GM21423 (cell line): Measurements from ENCODE around the gene FLCN.

Experiments
- ATAC-seq: cut with Tn5 transposase; IDR thresholded peaks from one replicate; pipeline ENCODE4 v1.9.1; 2021; ENCODE audit warnings: mild to moderate bottlenecking, moderate library complexity; ENCODE audit not compliant: unreplicated experiment

Gene FLCN

DNA sequence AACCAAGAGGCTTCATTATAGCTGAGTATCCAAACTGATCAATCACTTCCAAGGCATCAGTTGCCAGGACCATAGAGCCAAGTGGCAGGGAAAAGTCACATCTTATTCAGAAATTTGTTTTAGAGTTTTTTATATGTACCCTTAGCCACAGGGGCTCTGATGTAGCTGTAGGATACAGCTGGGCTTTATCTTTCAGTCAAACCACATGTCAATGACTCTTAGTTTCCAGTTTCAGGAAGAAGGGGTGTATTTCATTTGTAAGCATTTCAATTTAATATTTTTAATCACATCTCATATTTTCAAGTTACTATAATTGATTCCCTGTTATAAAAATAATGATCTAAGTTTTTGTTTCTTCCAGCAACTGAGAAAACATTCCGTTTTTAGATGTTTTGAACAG, 2.9 kb upstream of the FLCN start:
- ATAC-seq = no peak

DNA sequence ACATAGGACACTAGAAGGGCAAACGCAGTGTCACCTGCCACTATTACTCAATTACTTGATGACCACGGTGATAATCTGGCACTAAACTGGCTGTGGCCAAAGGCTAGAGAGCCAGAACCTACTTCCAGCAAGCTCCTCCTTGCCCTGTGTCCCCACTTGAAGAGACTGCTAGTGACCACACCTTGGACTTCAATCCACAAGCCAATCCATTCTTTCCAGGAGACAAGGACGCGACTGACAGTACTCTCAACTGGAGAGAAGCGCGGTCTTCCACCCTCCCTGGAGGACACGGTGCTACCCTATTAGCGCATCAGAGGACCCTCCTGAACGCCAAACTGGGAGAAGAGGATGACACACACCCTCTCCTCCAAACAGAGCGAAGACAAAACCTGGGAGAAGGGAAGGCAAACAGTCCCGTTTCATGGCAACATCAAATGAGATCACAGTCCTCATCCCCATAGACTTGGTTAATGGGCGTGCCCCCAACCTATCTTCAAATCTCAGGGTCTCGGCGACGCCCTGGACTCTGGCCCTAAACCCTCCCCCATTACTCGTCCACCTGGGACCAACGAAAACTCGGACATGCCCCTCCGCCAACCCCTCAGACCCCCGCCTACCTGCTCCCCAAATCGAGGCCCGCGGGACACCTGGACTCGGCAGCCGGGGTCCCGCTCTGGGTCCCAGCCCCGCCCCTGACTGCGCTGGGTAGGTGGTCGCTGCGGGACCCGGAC, 508 bp downstream of the FLCN start:
- no peak for ATAC-seq

GRCh38 chr17:17235212-17236174, 1.5 kb downstream of the FLCN start:
- no peak for ATAC-seq

DNA sequence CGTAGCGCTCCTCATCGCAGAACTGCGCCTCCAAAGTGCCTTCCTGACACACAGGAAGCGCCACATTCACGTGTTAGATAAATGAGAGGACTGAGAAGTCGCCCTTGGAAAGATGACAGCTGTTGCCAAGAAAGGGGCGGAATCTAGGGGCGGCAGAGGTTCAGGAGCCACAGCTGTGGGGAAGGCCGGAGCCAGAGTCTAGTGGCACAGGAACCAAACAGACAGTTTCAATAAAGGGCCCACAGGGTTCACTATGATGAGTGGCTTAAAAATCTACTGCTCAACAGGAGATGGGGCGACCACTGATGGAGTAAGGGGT, 4.7 kb downstream of the FLCN start:
- no peak for ATAC-seq

GRCh38 chr17:17231621-17232302, 5.2 kb downstream of the FLCN start:
- no peak for ATAC-seq

GRCh38 chr17:17229416-17230384, 7.3 kb downstream of the FLCN start:
- ATAC-seq = no peak

DNA sequence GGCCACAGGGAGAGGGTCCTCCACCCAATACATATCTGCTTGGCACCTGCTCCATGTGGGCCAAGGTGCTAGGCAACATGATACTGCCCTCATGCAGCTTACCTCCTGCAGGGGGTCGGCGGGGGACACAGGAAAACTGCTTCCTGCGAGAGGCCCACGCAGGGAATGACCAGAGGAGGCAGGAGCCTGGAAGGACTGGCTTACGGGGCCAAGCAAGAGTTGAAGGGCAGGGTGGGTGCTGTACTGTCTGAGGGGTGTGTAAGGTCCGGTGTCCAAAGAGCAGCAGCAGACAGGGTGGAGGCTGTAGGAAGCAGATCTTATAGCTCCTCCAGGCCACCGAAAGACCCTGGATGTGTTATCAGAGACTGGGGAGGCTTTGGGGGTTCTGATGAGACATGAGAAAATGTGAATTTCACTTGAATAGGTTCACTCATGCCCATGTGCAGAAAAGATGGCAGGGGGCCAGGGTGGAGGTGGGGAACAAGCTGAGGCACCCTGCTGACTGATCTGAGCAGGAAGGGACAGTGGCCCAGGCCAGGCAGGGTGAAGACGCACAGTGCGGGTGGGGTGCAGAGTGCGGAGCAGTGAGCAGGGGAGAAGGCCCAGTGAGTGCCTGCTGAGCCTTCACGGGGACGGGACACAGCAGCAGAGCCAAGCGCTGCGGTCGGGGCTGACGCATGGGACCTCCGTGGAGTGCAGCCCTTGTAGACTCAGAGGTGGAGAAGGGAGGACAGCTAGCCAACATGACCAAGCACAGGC, 8.3 kb downstream of the FLCN start:
- no peak for ATAC-seq

DNA sequence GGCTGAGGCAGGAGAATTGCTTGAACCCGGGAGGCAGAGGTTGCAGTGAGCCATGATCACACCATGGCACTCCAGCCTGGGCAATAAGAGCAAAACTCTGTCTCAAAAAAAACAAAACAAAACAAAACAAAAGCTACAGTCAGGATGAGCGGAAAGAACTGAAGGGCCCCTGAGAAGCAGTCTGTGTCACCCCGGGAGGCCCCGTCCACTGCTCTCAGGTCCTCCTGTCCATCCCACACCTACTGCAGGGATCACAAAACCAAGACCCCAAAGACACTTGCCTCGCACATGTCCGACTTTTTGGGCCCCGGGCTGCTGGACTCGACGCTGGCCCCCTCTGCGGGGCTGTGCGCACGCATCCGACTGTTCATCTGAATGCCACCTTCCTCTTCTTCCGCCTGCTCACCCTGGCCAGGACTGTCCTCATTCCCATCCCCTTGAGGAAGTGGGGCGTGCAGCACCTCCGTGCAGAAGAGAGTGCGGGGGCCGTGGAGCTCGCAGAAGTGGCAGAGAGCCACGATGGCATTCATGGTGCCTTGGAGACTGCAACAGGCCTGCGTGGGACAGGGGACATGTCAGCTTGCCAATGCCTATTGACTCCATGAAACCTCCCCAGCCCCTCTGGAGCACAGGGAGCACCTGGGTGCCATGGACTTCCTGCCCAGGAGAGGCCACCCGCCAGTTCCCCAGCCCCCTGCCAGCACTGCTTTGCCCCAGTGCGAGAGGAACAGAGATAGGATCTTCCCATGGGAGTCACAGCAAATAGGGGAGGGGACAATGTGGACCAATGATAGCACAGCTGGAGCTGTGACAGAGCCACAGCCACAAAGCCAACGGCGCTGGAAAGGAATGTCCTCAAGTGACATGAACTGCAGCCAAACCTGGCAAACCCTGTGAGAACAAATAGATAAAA, 9.1 kb downstream of the FLCN start:
- ATAC-seq = no peak

GRCh38 chr17:17226451-17227265, 10.3 kb downstream of the FLCN start:
- ATAC-seq = no peak

GRCh38 chr17:17225901-17226300, 11.1 kb downstream of the FLCN start:
- no peak for ATAC-seq

DNA sequence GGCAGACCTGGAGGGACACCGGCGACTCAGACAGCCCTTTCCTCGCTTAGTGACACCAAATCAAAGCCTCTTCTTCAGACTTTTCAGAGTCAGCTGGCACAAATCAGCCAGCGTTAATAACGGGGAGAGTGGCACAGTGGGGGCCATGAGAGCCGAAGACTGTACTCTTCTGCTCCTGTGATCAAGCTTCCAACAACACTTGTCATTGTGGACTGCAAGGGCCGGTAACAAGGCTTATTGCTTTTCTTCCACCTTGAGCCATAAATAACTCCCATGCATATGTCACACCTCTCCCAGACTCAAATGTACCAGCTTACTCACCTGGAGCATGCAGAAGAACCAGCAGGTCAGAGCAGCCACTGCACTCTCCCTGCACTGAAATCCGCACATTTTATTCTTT, 12.8 kb downstream of the FLCN start:
- no peak for ATAC-seq

DNA sequence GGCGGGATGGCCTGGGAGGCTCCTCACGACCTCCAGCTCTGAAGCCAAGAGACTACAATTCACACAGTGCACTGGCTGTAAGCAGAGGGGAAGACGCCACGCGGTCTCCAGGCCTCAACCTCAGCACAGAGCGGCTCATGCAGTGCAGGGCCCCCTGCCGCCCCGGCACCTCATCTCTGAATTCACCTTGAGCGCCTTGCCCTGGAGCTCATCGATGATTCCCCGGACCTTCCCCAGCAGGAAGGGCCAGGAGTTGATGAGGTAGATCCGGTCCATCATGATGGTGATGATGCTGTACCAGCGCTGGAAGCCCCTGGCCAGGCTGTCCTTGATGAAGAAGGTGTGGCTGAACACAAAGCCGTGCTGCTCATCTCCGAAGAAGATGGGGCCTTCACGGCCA, 13.2 kb downstream of the FLCN start:
- no peak for ATAC-seq

DNA sequence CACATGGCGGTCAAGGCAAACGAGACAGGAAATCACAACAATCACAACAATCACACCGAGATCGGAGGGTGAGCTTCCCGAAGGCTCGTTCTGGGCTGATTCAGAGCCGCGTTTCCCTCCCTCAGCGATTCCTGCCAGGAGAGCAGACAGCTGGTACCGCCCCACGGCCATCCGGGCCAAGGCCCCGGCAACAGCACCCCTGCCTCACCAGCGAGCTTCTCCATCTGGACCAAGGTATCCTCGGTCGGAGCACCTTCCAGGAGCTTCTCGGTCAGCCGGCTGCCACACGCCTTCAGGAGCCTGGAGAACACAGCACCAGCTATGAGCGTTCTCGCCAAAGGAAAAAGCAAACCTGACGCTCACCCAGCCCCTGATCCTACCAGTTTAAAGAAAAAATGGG, 15.6 kb downstream of the FLCN start:
- ATAC-seq = no peak

DNA sequence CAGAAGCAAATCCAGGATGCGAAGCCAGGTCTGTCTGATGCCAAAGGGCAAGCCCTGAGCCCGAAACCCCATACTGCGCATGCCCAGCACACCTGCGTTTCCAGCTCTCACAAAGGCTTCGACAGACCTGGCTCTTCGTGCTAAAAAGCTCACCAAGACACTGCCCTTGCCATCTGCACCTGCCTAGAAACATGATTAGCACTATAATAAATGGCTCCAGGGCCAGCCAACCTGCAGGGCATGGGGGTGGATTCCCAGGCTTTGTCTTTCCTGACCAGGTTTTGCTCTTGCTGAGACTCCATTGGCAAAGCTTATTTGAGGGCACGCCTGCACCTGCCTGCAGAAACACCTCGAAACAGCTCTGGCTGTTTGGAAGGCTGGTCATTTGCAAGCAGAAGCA, 16.4 kb downstream of the FLCN start:
- ATAC-seq = no peak

- ATAC-seq = no peak
These were observed 19.0 kb downstream of the FLCN start for GRCh38 chr17:17217995-17218394.

GRCh38 chr17:17216776-17217175, 20.2 kb downstream of the FLCN start:
- ATAC-seq = no peak

DNA sequence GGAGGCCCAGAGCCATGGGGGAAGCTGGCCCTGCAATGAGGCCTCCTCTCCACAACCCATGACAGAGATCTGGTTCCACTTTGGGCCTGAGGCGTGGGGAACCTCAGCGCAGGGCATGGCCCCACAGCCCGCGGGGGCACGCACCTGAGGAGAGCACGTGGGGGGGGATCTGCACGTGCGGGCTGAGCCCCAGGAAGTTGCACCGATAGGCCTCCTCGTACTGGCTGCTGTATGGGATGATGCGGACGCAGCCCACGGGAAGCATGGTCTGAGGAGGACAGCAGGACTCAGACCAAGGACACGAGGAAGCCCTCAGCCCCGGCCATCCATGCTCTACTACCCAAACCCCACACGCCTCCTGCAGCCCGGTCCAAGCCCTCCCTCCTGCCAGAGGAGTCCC, 20.7 kb downstream of the FLCN start:
- ATAC-seq = no peak

- ATAC-seq = no peak
These were observed 21.4 kb downstream of the FLCN start for GRCh38 chr17:17215575-17215974.
